MM.1S (cell line): Measurements from ENCODE around the gene RASAL1.

Experiments
- DNase-seq: peaks from one replicate; pipeline ENCODE4 v3.0.0-alpha.2; 2015
- H2AFZ ChIP-seq: fragments of 300-600 bp; sonication (generic); 2 replicates; pipeline ENCODE4 v1.6.0; 2016; ENCODE audit warnings: antibody characterized with exemption, low read length
- H3F3A ChIP-seq: fragments of 300-600 bp; sonication (generic); 2 replicates; pipeline ENCODE4 v1.6.1; 2016; ENCODE audit warnings: mild to moderate bottlenecking, antibody characterized with exemption, low read length, moderate library complexity, mixed read lengths; ENCODE audit not compliant: insufficient read depth
- H3K27ac ChIP-seq: fragments of 300-600 bp; sonication (generic); 2 replicates; pipeline ENCODE4 v1.5.1; 2016; ENCODE audit warnings: mild to moderate bottlenecking, low read length
- H3K27me3 ChIP-seq: fragments of 300-600 bp; sonication (generic); replicated peaks from 2 replicates; pipeline ENCODE4 v1.6.0; 2016; ENCODE audit warnings: low read length; ENCODE audit not compliant: insufficient read depth
- H3K36me3 ChIP-seq: fragments of 300-600 bp; sonication (generic); replicated peaks from 2 replicates; pipeline ENCODE4 v1.6.1; 2016; ENCODE audit warnings: mild to moderate bottlenecking, low read length, mixed read lengths; ENCODE audit not compliant: insufficient read depth
- H3K4me1 ChIP-seq: fragments of 300-600 bp; sonication (generic); 2 replicates; pipeline ENCODE4 v1.6.1; 2016; ENCODE audit warnings: low read length, mixed read lengths
- H3K4me2 ChIP-seq: fragments of 300-600 bp; sonication (generic); 2 replicates; pipeline ENCODE4 v1.6.0; 2016; ENCODE audit warnings: low read depth, low read length
- H3K4me3 ChIP-seq: fragments of 300-600 bp; sonication (generic); 2 replicates; pipeline ENCODE4 v1.5.1; 2016; ENCODE audit warnings: low read length, mixed read lengths
- H3K79me2 ChIP-seq: fragments of 300-600 bp; sonication (generic); 2 replicates; pipeline ENCODE4 v1.6.1; 2016; ENCODE audit warnings: mixed run types, low read length, mixed read lengths
- H3K9ac ChIP-seq: fragments of 300-600 bp; sonication (generic); 2 replicates; pipeline ENCODE4 v1.6.1; 2016; ENCODE audit warnings: low read length, mixed read lengths
- H3K9me2 ChIP-seq: fragments of 300-600 bp; sonication (generic); replicated peaks from 2 replicates; pipeline ENCODE4 v1.6.1; 2016; ENCODE audit warnings: mild to moderate bottlenecking, low read length, mixed read lengths; ENCODE audit not compliant: insufficient read depth
- H3K9me3 ChIP-seq: fragments of 300-600 bp; sonication (generic); replicated peaks from 2 replicates; pipeline ENCODE4 v1.6.1; 2016; ENCODE audit warnings: mild to moderate bottlenecking, low read length, mixed read lengths; ENCODE audit not compliant: insufficient read depth
- H4K20me1 ChIP-seq: fragments of 300-600 bp; sonication (generic); 2 replicates; pipeline ENCODE4 v1.6.1; 2016; ENCODE audit warnings: mild to moderate bottlenecking, low read length, moderate library complexity, mixed read lengths; ENCODE audit not compliant: insufficient read depth
- EZH2 ChIP-seq: fragments of 300-600 bp; sonication (generic); optimal IDR thresholded peaks from 2 replicates; pipeline ENCODE3; 2017; ENCODE audit warnings: low read depth, mild to moderate bottlenecking, antibody characterized with exemption, low read length, mixed read lengths
- EZH2phosphoT487 ChIP-seq: fragments of 300-600 bp; sonication (generic); IDR thresholded peaks from 2 replicates; pipeline ENCODE4 v1.6.1; 2018; ENCODE audit warnings: antibody characterized with exemption, low read length
- TF ChIP-seq, protein P1 (sequence below): fragments of 300-600 bp; sonication (generic); IDR thresholded peaks from 2 replicates; pipeline ENCODE4 v1.5.1; 2016; ENCODE audit warnings: antibody characterized with exemption, low read length, mixed read lengths

Gene RASAL1

DNA sequence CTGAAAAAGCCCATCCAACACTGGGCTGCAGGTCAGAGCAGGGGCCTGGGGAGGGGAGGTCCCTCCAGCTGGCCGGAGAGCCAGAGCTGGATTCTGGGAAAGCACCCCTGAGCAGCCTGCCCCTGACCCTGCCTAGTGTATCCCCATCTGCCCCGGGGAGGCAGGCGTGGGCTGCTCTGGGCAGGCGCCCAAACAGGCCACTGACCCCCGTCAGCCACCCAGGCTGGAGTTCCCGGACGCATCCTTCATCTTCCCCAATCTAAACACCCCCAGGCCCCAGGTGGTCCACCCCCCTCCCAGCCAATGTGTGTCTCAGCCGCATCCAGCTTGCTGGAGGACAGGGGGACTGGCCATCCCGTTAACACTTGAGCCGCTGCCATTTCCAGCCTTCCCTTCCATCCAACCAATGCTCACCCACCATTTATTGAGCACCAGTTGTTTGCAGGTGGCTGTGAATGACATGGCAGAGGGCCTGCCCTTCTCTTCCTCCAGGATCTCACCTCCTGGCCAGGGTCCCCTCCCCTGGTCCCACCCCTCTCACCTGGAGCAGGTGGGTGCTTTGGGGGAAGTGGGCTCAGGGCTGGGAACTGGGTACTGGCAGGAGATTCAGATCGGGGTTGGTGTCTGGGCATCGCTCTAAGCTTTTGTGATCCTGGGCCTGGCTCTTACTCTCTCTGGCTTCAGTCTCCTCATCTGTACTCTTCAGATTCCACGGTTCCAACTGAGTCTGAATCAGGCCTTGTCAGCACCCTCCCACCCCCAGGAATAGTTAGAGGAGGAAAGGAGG lies 79.8 kb downstream of the RASAL1 start:
- Histone ChIP-seq H4K20me1 (no peaks in the 10 kb centered on the region), H3K4me3 (no peak overlapping the region), H3K4me1 (no peaks in the 10 kb centered on the region), H3K9ac (no peak overlapping the region), H3K9me3 (no peaks in the 10 kb centered on the region), H3K9me2 (no peaks in the 10 kb centered on the region), H3K79me2 (no peaks in the 10 kb centered on the region), H3K36me3 (no peaks in the 10 kb centered on the region), H3K27me3 (peaks cover 9% of the 10 kb centered on the region), H3F3A (no peaks in the 10 kb centered on the region), H3K27ac (no peak overlapping the region), H3K4me2 (no peak overlapping the region), H2AFZ (no peak overlapping the region)
- TF ChIP-seq EZH2, result no peak
- TF ChIP-seq, protein P1, sequence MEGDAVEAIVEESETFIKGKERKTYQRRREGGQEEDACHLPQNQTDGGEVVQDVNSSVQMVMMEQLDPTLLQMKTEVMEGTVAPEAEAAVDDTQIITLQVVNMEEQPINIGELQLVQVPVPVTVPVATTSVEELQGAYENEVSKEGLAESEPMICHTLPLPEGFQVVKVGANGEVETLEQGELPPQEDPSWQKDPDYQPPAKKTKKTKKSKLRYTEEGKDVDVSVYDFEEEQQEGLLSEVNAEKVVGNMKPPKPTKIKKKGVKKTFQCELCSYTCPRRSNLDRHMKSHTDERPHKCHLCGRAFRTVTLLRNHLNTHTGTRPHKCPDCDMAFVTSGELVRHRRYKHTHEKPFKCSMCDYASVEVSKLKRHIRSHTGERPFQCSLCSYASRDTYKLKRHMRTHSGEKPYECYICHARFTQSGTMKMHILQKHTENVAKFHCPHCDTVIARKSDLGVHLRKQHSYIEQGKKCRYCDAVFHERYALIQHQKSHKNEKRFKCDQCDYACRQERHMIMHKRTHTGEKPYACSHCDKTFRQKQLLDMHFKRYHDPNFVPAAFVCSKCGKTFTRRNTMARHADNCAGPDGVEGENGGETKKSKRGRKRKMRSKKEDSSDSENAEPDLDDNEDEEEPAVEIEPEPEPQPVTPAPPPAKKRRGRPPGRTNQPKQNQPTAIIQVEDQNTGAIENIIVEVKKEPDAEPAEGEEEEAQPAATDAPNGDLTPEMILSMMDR, result no peak
- no peak for TF ChIP-seq EZH2phosphoT487
- DNase-seq, result no peak

DNA sequence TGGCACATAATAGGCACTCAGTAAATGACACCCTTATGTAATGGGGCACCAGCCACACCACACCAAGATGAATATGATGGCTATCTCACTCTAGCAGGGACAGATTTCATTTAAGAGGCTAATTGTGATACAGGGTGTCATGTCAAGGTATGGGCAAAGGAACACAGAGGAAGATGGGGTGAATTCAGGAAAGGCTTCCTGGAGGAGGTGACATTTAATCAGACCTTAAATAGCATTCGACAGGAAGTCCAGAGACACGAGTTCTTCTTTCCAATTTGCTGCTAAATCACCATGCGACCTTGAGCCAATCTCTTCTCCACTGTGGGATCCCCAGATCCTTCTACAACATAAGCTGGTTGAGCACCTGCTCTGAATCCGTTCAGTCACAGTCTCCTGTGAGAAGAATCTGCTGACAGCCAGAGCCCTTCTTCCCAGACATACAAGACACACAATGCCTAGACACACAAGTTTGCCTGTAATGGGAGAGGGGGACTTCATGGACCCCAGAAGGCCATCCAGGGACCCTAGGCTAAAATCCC lies 80.5 kb downstream of the RASAL1 start:
- TF ChIP-seq EZH2phosphoT487 (no peak), EZH2 (no peak)
- TF ChIP-seq, protein P1, result no peak
- H2AFZ ChIP-seq, result no peak overlapping the region
- no peaks in the 10 kb centered on the region for H3K9me3 ChIP-seq
- no peaks in the 10 kb centered on the region for H3K36me3 ChIP-seq
- H3K9ac ChIP-seq, result no peak overlapping the region
- H4K20me1 ChIP-seq, result no peaks in the 10 kb centered on the region
- H3K27me3 ChIP-seq, result peaks cover 9% of the 10 kb centered on the region
- H3F3A ChIP-seq, result no peaks in the 10 kb centered on the region
- no peak overlapping the region for H3K4me2 ChIP-seq
- DNase-seq, result no peak
- H3K9me2 ChIP-seq, result no peaks in the 10 kb centered on the region
- H3K79me2 ChIP-seq, result no peaks in the 10 kb centered on the region
- no peak overlapping the region for H3K4me3 ChIP-seq
- H3K4me1 ChIP-seq, result no peaks in the 10 kb centered on the region
- no peak overlapping the region for H3K27ac ChIP-seq

DNA sequence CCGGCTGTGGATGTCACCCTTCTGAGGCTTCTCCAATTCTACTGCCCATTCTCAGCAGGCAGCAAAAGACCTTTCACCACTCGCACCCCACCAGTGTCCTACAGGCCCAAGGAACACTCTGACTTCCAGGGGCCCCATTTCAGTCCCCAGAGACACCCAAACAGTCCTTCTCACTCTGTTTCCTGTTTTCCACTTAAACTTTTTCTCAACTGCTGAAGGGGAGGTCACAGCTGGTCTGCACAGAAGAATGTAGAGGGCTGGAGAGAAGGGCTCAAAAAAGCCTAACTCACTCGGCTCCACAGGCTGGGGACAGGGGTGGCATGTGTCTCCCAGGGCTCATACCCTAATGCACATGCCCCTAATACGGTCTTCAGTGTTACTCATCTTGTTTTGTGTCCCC lies 83.2 kb downstream of the RASAL1 start:
- no peak overlapping the region for H2AFZ ChIP-seq
- H3K36me3 ChIP-seq, result no peaks in the 10 kb centered on the region
- H3F3A ChIP-seq, result no peaks in the 10 kb centered on the region
- H3K27ac ChIP-seq, result no peak overlapping the region
- H3K4me2 ChIP-seq, result no peak overlapping the region
- no peak for DNase-seq
- H3K9me3 ChIP-seq, result no peaks in the 10 kb centered on the region
- no peaks in the 10 kb centered on the region for H3K9me2 ChIP-seq
- H3K4me1 ChIP-seq, result no peaks in the 10 kb centered on the region
- peaks cover 6% of the 10 kb centered on the region for H3K27me3 ChIP-seq
- H3K9ac ChIP-seq, result no peak overlapping the region
- no peak overlapping the region for H3K4me3 ChIP-seq
- TF ChIP-seq, protein P1, result no peak
- no peak for TF ChIP-seq EZH2phosphoT487
- no peak for TF ChIP-seq EZH2
- no peaks in the 10 kb centered on the region for H4K20me1 ChIP-seq
- H3K79me2 ChIP-seq, result no peaks in the 10 kb centered on the region
